GM19099 (cell line): Measurements from ENCODE around the gene FIBIN.

Experiments used
- POLR2A ChIP-seq: IDR thresholded peaks from 3 replicates; pipeline ENCODE4 v1.6.1; 2011; ENCODE audit warnings: low read depth; ENCODE audit not compliant: insufficient read length; ENCODE audit errors: extremely low read depth

FIBIN gene

GRCh38 chr11:26993965-26994457 is at the start of gene FIBIN:
TSS of gene FIBIN (plus strand) at chr11:26994112. CDS start at chr11:26994527, 415 bp downstream.
- no peak for TF ChIP-seq POLR2A

GRCh38 chr11:26944866-26945664 is 48.8 kb upstream of the FIBIN start:
- no peak for TF ChIP-seq POLR2A

GRCh38 chr11:26946257-26946716 is 47.6 kb upstream of the FIBIN start:
- TF ChIP-seq POLR2A = no peak

GRCh38 chr11:26947379-26947844 is 46.5 kb upstream of the FIBIN start:
- TF ChIP-seq POLR2A = no peak

GRCh38 chr11:26947904-26948639 is 45.8 kb upstream of the FIBIN start:
- no peak for TF ChIP-seq POLR2A

GRCh38 chr11:26948881-26949280 is 45.0 kb upstream of the FIBIN start:
- TF ChIP-seq POLR2A = no peak

- no peak for TF ChIP-seq POLR2A
These were observed 44.1 kb upstream of the FIBIN start for GRCh38 chr11:26949846-26950245.

GRCh38 chr11:26950260-26950719 is 43.6 kb upstream of the FIBIN start:
- TF ChIP-seq POLR2A = no peak

GRCh38 chr11:26951809-26952515 is 42.0 kb upstream of the FIBIN start:
- TF ChIP-seq POLR2A = no peak

GRCh38 chr11:26953770-26954392 is 40.0 kb upstream of the FIBIN start:
- no peak for TF ChIP-seq POLR2A

GRCh38 chr11:26958005-26958701 is 35.8 kb upstream of the FIBIN start:
- no peak for TF ChIP-seq POLR2A

- TF ChIP-seq POLR2A = no peak
These were observed 35.2 kb upstream of the FIBIN start for GRCh38 chr11:26958702-26959049.

GRCh38 chr11:26960281-26960680 is 33.6 kb upstream of the FIBIN start:
- no peak for TF ChIP-seq POLR2A

- TF ChIP-seq POLR2A = no peak
These were observed 30.1 kb upstream of the FIBIN start for GRCh38 chr11:26963764-26964163.

- TF ChIP-seq POLR2A = no peak
These were observed 29.6 kb upstream of the FIBIN start for GRCh38 chr11:26964339-26964738.

GRCh38 chr11:26971961-26972360 is 22.0 kb upstream of the FIBIN start:
- no peak for TF ChIP-seq POLR2A
